ENCODE data around the gene MYH14.

The MYH14 gene

GRCh38 chr19:50203281-50204080 lies at the start of gene MYH14:
Gene MYH14, plus strand, starts transcription at chr19:50203622. Its CDS starts 6,744 bp downstream, at chr19:50210366.
- DNase-seq = peak; percentile 51

- no peak for DNase-seq
These were observed 48.9 kb upstream of the MYH14 start for GRCh38 chr19:50154529-50154928.

GRCh38 chr19:50155520-50156109 lies 47.8 kb upstream of the MYH14 start:
- peak; percentile 14 for DNase-seq

- no peak for DNase-seq
These were observed 44.8 kb upstream of the MYH14 start for GRCh38 chr19:50158577-50158976.

- no peak for DNase-seq
These were observed 44.3 kb upstream of the MYH14 start for GRCh38 chr19:50159078-50159477.

GRCh38 chr19:50162988-50163387 lies 40.4 kb upstream of the MYH14 start, which contains the start of gene IZUMO2:
Gene IZUMO2, minus strand, starts transcription at chr19:50163281. Its CDS starts 87 bp downstream, at chr19:50163194.
- peak; percentile 12 for DNase-seq

GRCh38 chr19:50167314-50167721 lies 36.1 kb upstream of the MYH14 start:
- no peak for DNase-seq

GRCh38 chr19:50171752-50172151 lies 31.7 kb upstream of the MYH14 start:
- no peak for DNase-seq

- no peak for DNase-seq
These were observed 30.7 kb upstream of the MYH14 start for GRCh38 chr19:50172726-50173125.

GRCh38 chr19:50173127-50173526 lies 30.3 kb upstream of the MYH14 start:
- peak; percentile 7 for DNase-seq

GRCh38 chr19:50174100-50174793 lies 29.2 kb upstream of the MYH14 start:
- DNase-seq = no peak

GRCh38 chr19:50175924-50176323 lies 27.5 kb upstream of the MYH14 start:
- DNase-seq = no peak

GRCh38 chr19:50176775-50177174 lies 26.6 kb upstream of the MYH14 start:
- no peak for DNase-seq

- no peak for DNase-seq
These were observed 25.1 kb upstream of the MYH14 start for GRCh38 chr19:50178320-50178719.

GRCh38 chr19:50178859-50179537 lies 24.4 kb upstream of the MYH14 start:
- no peak for DNase-seq

- DNase-seq = no peak
These were observed 22.3 kb upstream of the MYH14 start for GRCh38 chr19:50181121-50181520.

- DNase-seq = no peak
These were observed 19.2 kb upstream of the MYH14 start for GRCh38 chr19:50184196-50184595.

- no peak for DNase-seq
These were observed 15.5 kb upstream of the MYH14 start for GRCh38 chr19:50187937-50188336.

- DNase-seq = no peak
These were observed 14.1 kb upstream of the MYH14 start for GRCh38 chr19:50189331-50189730.

GRCh38 chr19:50190439-50190891 lies 13.0 kb upstream of the MYH14 start:
- DNase-seq = no peak

GRCh38 chr19:50191216-50191615 lies 12.2 kb upstream of the MYH14 start:
- no peak for DNase-seq

GRCh38 chr19:50192463-50193211 lies 10.8 kb upstream of the MYH14 start:
- no peak for DNase-seq

Measured in activated CD4-positive, alpha-beta T cell treated with anti-CD3 and anti-CD28 coated beads for 48 hours (primary cell).